T1000 (cell line): Measurements from ENCODE around the gene PUS1.
A peak's percentile ranks its signal among the peaks of the same experiment; 100 is the strongest.
"Not testable (repeated sequence)": the region's sequence is repeated elsewhere in the genome, so short reads cannot be mapped to it uniquely, and the experiment has no call there.

Experiments
- DNase-seq: peaks from one replicate; lab custom pipeline; 2025; ENCODE audit warnings: mixed read lengths; lab: John Stamatoyannopoulos, UW

Gene PUS1

DNA sequence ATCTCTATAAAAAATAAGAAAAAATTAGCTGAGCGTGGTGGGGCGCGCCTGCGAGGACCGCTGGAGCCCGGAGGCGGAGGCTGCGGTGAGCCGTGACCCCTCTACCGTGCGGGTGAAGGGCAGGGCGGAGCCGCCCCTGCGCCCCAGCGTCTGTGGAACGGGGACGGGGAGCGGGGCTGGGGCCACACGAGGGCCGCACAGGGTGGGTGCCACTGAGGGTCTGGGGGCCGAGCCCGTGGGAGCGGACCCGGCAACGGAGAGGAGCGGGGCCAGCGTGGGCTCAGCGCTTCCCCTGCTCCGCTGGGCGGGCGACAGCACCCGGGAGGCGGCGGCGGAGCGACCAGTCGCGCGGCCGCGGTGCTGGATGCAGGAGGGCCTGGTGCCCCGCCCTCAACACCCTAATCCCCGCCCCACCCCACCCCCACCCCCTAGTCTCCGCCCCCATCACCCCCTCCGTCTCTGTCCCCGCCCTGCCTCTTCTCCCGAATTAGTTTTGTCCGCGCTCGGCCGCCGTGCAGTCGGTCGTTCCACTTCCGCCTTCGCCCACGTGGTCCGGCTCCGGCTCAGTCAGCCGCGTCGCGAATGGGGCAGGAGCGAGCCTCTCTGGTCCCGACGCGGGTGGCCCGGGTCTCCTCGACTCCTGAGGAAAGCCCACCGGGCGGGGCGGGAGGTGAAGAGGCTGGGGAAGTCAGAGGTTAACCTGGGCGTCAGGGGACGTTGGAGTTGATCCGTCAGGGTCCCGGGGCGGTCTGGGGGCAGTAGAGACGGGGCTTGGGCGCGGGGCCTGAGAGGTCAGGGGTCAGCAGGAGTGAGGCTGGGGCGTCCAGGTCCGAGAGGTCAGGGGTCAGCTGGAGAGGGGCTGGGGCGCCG, at the start of gene PUS1:
Gene PUS1, plus strand, starts transcription at position 566 of the 870 bp plus-strand sequence. CDS start 447 bp downstream, outside the sequence.
- DNase-seq = peak; percentile 80

GRCh38 chr12:131882804-131883520, 46.1 kb upstream of the PUS1 start:
- no peak for DNase-seq

GRCh38 chr12:131883521-131883900, 45.6 kb upstream of the PUS1 start:
- DNase-seq = no peak

DNA sequence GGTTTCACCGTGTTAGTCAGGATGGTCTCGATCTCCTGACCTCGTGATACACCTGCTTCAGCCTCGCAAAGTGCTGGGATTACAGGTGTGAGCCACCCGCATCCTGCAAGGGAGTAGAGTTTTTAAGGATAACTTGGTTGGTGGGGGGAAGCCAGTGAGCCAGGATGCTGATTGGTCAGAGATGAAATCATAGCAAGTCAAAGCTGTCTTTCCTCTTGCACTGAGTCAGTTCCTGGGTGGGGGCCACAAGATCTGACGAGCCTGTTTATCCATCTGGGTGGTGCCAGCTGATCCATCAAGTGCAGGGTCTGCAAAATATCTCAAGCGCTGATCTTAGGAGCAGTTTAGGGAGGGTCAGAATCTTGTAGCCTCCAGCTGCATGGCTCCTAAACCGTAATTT, 44.0 kb upstream of the PUS1 start:
- DNase-seq = not testable (repeated sequence)

- no peak for DNase-seq
Observed at GRCh38 chr12:131885543-131886057, 43.5 kb upstream of the PUS1 start.

DNA sequence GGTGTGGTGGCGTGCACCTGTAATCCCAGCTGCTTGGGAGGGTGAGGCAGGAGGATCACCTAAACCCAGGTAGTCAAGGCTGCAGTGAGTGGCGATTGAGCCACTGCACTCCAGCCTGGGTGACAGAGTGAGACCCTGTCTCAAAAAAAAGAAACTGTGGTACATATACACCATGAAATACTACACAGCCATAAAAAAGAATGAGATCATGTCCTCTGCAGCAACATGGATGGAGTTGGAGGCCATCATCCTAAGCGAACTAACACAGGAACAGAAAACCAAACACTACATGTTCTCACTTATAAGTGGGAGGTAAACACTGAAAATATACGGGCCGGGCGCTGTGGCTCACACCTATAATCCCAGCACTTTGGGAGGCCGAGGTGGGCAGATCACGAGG, 37.4 kb upstream of the PUS1 start:
- not testable (repeated sequence) for DNase-seq

- DNase-seq = no peak
Observed at GRCh38 chr12:131892711-131893604, 36.1 kb upstream of the PUS1 start.

- DNase-seq = no peak
Observed at GRCh38 chr12:131893605-131894312, 35.3 kb upstream of the PUS1 start.

DNA sequence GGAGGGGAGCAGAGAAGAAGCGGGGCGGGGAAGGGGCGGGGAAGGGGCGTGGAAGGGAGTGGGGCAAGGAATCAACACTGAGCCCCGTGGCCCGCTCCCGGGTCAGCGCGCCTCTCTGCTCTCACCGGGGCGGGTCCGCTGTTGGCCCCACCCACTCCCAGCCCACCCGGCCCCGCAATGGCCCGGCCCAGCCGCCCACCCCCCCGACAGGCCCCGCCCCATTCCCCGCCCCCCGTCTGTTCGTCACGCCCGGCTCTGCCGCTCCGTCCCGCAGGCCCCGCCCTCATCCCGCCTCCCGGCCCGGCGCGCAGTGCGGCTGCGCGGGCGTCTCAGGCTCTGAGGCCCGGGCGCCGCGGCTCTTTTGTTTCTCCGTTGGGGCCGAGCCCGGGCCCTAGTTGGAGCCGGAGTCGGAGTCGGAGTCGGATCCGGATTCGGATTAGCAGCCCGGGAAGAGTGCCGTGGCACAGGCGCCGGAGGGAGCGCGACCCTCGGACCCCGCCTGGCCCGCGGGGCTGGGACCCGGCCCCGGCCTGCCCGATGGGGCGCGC, 34.7 kb upstream of the PUS1 start, which contains the start of gene ULK1:
Gene ULK1, plus strand, starts transcription at position 310 of the 548 bp plus-strand sequence. CDS start 380 bp downstream, outside the sequence.
- DNase-seq = peak; percentile 80

DNA sequence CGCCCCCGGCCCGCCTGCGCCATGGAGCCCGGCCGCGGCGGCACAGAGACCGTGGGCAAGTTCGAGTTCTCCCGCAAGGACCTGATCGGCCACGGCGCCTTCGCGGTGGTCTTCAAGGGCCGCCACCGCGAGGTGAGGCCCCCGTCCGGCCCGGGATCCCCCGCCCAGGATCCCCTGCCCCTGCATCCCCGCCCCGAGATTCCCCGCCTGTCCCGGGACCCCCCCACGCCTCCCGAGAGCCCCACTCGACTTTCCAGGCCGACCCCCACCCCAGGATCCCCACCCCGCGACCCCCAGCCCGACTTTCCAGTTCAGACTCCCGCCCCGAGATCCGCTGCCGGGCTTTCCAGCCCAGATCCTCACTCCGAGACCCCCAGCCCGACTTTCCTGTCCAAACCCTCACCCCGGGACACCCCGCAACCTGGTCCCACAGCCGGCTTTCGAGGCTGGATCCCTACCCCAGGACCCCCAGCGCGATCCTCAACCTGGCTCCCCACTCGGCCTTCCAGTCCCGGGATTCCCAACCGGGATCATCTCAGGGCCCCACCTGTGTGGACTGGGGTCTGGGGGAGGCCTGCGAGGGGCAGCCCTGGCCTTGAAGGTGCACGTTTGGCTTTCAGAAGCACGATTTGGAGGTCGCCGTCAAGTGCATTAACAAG, 34.0 kb upstream of the PUS1 start:
- DNase-seq = no peak

GRCh38 chr12:131895640-131896079, 33.4 kb upstream of the PUS1 start:
- no peak for DNase-seq

- peak; percentile 55 for DNase-seq
Observed at GRCh38 chr12:131896080-131896810, 32.8 kb upstream of the PUS1 start.

DNA sequence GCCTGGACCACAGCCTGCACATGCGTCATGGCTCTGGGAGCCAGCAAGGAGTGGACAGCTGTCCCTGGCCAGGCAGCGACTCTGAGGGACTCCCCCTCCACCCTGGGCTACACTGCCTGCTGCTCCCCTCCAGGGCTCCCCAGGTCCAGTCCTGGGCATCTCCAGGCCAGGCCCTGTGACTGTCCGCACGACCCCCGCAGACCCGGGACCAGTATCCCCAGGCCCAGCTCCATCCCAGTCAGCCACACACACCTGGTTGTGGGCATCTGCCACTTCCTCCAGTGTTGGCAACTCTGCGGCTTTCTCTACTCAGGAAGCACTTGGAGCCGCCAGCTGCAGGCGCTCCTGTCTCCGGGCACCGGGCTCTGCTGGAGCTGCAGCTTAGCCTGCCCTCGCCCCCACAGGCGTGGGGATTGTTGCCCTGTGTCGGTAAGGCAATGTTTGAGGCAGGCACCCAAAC, 32.2 kb upstream of the PUS1 start:
- no peak for DNase-seq

DNA sequence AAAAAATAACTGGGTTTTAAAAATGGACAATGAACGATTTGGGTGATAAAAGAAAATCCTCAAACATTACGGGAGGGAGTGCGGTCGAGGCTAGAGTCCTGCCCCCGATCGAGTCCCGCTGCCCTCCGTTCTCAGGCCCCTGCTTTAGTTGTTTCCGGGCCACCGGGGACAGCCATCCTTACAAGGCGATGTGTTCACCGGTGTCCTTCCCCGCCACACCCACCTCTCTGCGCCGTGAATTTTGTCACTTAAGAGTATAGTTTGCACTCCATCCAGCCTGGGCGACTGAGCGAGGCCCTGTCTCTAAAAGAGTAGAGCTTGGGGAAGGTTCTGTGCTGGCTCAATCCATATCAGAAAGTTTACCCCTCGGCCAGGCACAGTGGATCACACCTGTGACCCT, 31.8 kb upstream of the PUS1 start:
- DNase-seq = no peak

DNA sequence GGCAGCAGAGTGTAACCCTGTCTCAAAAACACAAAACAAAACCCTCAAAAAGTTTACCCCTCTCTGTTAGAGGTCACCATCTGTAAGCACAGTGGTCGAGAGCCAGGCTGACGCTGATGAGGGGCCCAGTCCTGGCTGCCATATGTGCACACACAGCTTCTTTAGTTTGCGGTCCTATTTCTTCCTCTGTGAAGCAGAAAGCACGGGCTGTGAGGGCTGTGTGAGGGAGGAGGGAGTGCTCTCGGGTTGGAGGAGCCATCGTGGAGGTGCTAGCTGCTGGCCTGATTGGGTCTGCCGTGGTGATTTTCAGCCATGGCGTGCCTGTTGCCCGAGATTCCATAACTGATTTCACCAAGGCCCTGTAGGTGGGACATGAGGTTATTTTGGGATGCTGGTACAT, 31.2 kb upstream of the PUS1 start:
- no peak for DNase-seq

GRCh38 chr12:131900397-131900796, 28.7 kb upstream of the PUS1 start:
- DNase-seq = no peak

- DNase-seq = no peak
Observed at GRCh38 chr12:131901431-131902331, 27.4 kb upstream of the PUS1 start.
